ENCODE results near the gene PRKCH. TPM values are rescaled to one million over a fixed set of nuclear protein-coding genes. Genes with fewer than 3 reads are reported as not detected.

PRKCH gene
- total RNA-seq, 2 experiments from 2014 or later, result 0.85 to 2.3 TPM

- H3K4me2 ChIP-seq (ENCODE audit: low read length), result peak overlapping the region; percentile 70
- DNase-seq (ENCODE audit: low spot score), result no peak
- H3K27ac ChIP-seq (ENCODE audit: low read depth, low read length, poor library complexity, severe bottlenecking), result peak overlapping the region; percentile 83
- POLR2A ChIA-PET, result interaction anchor here (0.6 to 5.2 kb wide), 18 partner anchors 10 to 1306 kb away, joined by 3 to 64 read pairs (median 4); partner anchors contain the start of gene SNAPC1
- no peak for TF ChIP-seq EZH2phosphoT487 (IDR thresholded peaks at IDR 0.05; ENCODE audit: borderline replicate concordance, low read depth, low read length)
- no peak for TF ChIP-seq CTCF (conservative IDR thresholded peaks at IDR 0.05; ENCODE audit: low read length)
- no peaks in the 10 kb centered on the region for H3K9me3 ChIP-seq (ENCODE audit: low read length)
- H3K36me3 ChIP-seq (ENCODE audit: insufficient read depth, low read length), result no peaks in the 10 kb centered on the region
- no peaks in the 10 kb centered on the region for H3K9me2 ChIP-seq (ENCODE audit: insufficient read depth, low read length)
- intact Hi-C loops (cut with micrococcal nuclease; ENCODE audit: unreplicated experiment), result loop anchor here (1.0 kb wide), 4 partner anchors 14 to 141 kb away; partner anchors contain the start of gene HIF1A
- H3K79me2 ChIP-seq (ENCODE audit: insufficient read depth, low read depth, low read length), result no peaks in the 10 kb centered on the region
- H4K20me1 ChIP-seq (ENCODE audit: insufficient read depth, low read length), result no peaks in the 10 kb centered on the region
- peak overlapping the region; percentile 6 for H3K4me3 ChIP-seq (ENCODE audit: low read depth, low read length, poor library complexity, severe bottlenecking)
- CTCF ChIA-PET (ENCODE audit: unreplicated experiment), result interaction anchor here (0.7 kb wide), 1 partner anchor 17 kb away, joined by 3 read pairs; no protein-coding TSS in a partner anchor
- H3K4me1 ChIP-seq (ENCODE audit: insufficient read depth, low read length, poor library complexity, severe bottlenecking), result peaks cover 54% of the 10 kb centered on the region
- peak overlapping the region; percentile 3; the same call in 1 of the 2 replicates for H2AFZ ChIP-seq (ENCODE audit: low read length)
- BruUV-seq (replicated peaks), result no TSS peak
Observed at GRCh38 chr14:61553730-61554641, 232.6 kb downstream of the PRKCH start.

GRCh38 chr14:61555056-61555838, 233.9 kb downstream of the PRKCH start:
- no peak for DNase-seq (ENCODE audit: low spot score)
- Histone ChIP-seq H3K27ac (ENCODE audit: low read depth, low read length, poor library complexity, severe bottlenecking) (no peak overlapping the region), H4K20me1 (ENCODE audit: insufficient read depth, low read length) (no peaks in the 10 kb centered on the region), H3K4me2 (ENCODE audit: low read length) (no peak overlapping the region), H3K79me2 (ENCODE audit: insufficient read depth, low read depth, low read length) (no peaks in the 10 kb centered on the region), H2AFZ (ENCODE audit: low read length) (no peak overlapping the region), H3K4me1 (ENCODE audit: insufficient read depth, low read length, poor library complexity, severe bottlenecking) (peaks cover 51% of the 10 kb centered on the region), H3K9me3 (ENCODE audit: low read length) (no peaks in the 10 kb centered on the region), H3K36me3 (ENCODE audit: insufficient read depth, low read length) (no peaks in the 10 kb centered on the region), H3K4me3 (ENCODE audit: low read depth, low read length, poor library complexity, severe bottlenecking) (no peak overlapping the region), H3K9me2 (ENCODE audit: insufficient read depth, low read length) (no peaks in the 10 kb centered on the region)
- no TSS peak for BruUV-seq (replicated peaks)
- POLR2A ChIA-PET, result interaction anchor here (0.6 to 5.2 kb wide), 3 partner anchors 9 to 1225 kb away, joined by 3 to 64 read pairs (median 45); no protein-coding TSS in a partner anchor
- intact Hi-C loops (cut with micrococcal nuclease; ENCODE audit: unreplicated experiment), result no loop called here
- TF ChIP-seq CTCF (conservative IDR thresholded peaks at IDR 0.05; ENCODE audit: low read length) (no peak), EZH2phosphoT487 (IDR thresholded peaks at IDR 0.05; ENCODE audit: borderline replicate concordance, low read depth, low read length) (no peak)
- CTCF ChIA-PET (ENCODE audit: unreplicated experiment), result interaction anchor here (0.7 kb wide), 1 partner anchor 14 kb away, joined by 3 read pairs; no protein-coding TSS in a partner anchor
